H1 (cell line): ENCODE results near the gene PDE1C. TPM values are rescaled to one million over a fixed set of nuclear protein-coding genes. Genes with fewer than 3 reads are reported as not detected.

Source experiments
- CTCF ChIA-PET: fragments of 300-600 bp; sonication (Branson Sonifier 250); formaldehyde crosslinking; loops from one replicate; lab custom pipeline; 2021; ENCODE audit not compliant: partially characterized antibody; lab: Charles Lee
- POLR2A ChIA-PET: fragments of 300-600 bp; sonication (Branson Sonifier 250); formaldehyde crosslinking; loops from one replicate; lab custom pipeline; 2021; ENCODE audit warnings: inconsistent platforms; ENCODE audit not compliant: partially characterized antibody; lab: Charles Lee
- DNase-seq, 2 experiments: peaks; one replicate each; pipeline versions ENCODE4 v3.0.0 to v3.0.0-alpha.2; 2010 to 2022; ENCODE audit warnings: low spot score in 2 of 2, low read depth in 1 of 2, mixed read lengths in 1 of 2
- FAIRE-seq: peaks from 2 replicates; lab custom pipeline; 2011; peaks lifted over from hg19 to GRCh38; lab: Jason Lieb, UNC
- H2AFZ ChIP-seq: 2 replicates; pipeline ENCODE4 v1.8.1; 2012; ENCODE audit warnings: low read length, inconsistent platforms
- H2AK5ac ChIP-seq: 2 replicates; pipeline ENCODE4 v1.6.1; 2013; ENCODE audit warnings: low read depth, low read length
- H2BK120ac ChIP-seq: replicated peaks from 2 replicates; pipeline ENCODE3; 2013; ENCODE audit warnings: low read depth, low read length, inconsistent platforms
- H2BK12ac ChIP-seq: 2 replicates; pipeline ENCODE4 v1.6.1; 2013; ENCODE audit warnings: low read depth, low read length
- H2BK15ac ChIP-seq: 2 replicates; pipeline ENCODE4 v1.6.1; 2013; ENCODE audit warnings: low read length
- H2BK20ac ChIP-seq: 2 replicates; pipeline ENCODE4 v1.6.1; 2013; ENCODE audit warnings: low read length
- H2BK5ac ChIP-seq: 2 replicates; pipeline ENCODE4 v1.6.1; 2013; ENCODE audit warnings: low read depth, low read length
- H3K14ac ChIP-seq: 2 replicates; pipeline ENCODE4 v1.6.1; 2013; ENCODE audit warnings: inconsistent platforms; ENCODE audit not compliant: insufficient read length
- H3K18ac ChIP-seq: 2 replicates; pipeline ENCODE4 v1.6.1; 2013; ENCODE audit warnings: low read length; ENCODE audit errors: extremely low read depth
- H3K23ac ChIP-seq: 2 replicates; pipeline ENCODE4 v1.6.1; 2013; ENCODE audit warnings: inconsistent platforms; ENCODE audit not compliant: insufficient read length
- H3K23me2 ChIP-seq: 2 replicates; pipeline ENCODE4 v1.6.1; 2013; ENCODE audit warnings: low read depth, low read length
- H3K27ac ChIP-seq: 2 replicates; pipeline ENCODE4 v1.6.1; 2011; ENCODE audit warnings: low read depth, low read length, inconsistent platforms
- H3K27me3 ChIP-seq, 4 experiments: replicated peaks in 1 of 4; 1 replicate in 1 of 4; 2 replicates in 3 of 4; pipeline versions ENCODE4 v1.6.1 to v1.8.1; 2011 to 2013; ENCODE audit warnings: low read length in 3 of 4, mild to moderate bottlenecking in 3 of 4, inconsistent platforms in 2 of 4, mixed read lengths in 2 of 4, moderate library complexity in 1 of 4; ENCODE audit not compliant: control insufficient read depth in 3 of 4, insufficient read depth in 3 of 4; ENCODE audit errors: extremely low read depth in 1 of 4
- H3K36me3 ChIP-seq, 4 experiments: 2 replicates each; pipeline versions ENCODE4 v1.6.1 to v1.8.1; 2011 to 2013; ENCODE audit warnings: mild to moderate bottlenecking in 4 of 4, low read length in 3 of 4, moderate library complexity in 2 of 4, control low read depth in 1 of 4, inconsistent platforms in 1 of 4; ENCODE audit not compliant: insufficient read depth in 4 of 4, control insufficient read depth in 2 of 4
- H3K4ac ChIP-seq: replicated peaks from 2 replicates; pipeline ENCODE3; 2013; ENCODE audit warnings: low read length, low read depth, mixed read lengths, inconsistent platforms; ENCODE audit not compliant: insufficient read length
- H3K4me1 ChIP-seq, 4 experiments: replicated peaks in 1 of 4; 1 replicate in 1 of 4; 2 replicates in 3 of 4; pipeline versions ENCODE4 v1.6.1 to v1.8.1; 2011 to 2013; ENCODE audit warnings: low read length in 3 of 4, inconsistent platforms in 2 of 4, mixed read lengths in 1 of 4; ENCODE audit not compliant: insufficient read depth in 4 of 4, control insufficient read depth in 3 of 4
- H3K4me2 ChIP-seq, 2 experiments: 2 replicates each; pipeline versions ENCODE4 v1.6.1 to v1.8.1; 2011 to 2013; ENCODE audit warnings: low read depth in 2 of 2, low read length in 2 of 2, control low read depth in 1 of 2, inconsistent platforms in 1 of 2, mild to moderate bottlenecking in 1 of 2; ENCODE audit not compliant: insufficient read depth in 1 of 2
- H3K4me3 ChIP-seq, 4 experiments: fragments of 200-600, 300-600 bp in 1 of 4; sonication (generic), shearing (Covaris generic), sonication (Bioruptor Twin) in 1 of 4; 2 replicates each; pipeline versions ENCODE4 v1.5.1 to v1.8.1; 2011 to 2016; ENCODE audit warnings: low read length in 4 of 4, low read depth in 3 of 4, control low read depth in 2 of 4, inconsistent platforms in 2 of 4, mild to moderate bottlenecking in 2 of 4, mixed read lengths in 1 of 4, moderate library complexity in 1 of 4; ENCODE audit not compliant: insufficient read depth in 2 of 4; ENCODE audit errors: extremely low read depth in 1 of 4
- H3K56ac ChIP-seq: replicated peaks from 2 replicates; pipeline ENCODE3; 2013; ENCODE audit warnings: low read depth, mild to moderate bottlenecking, mixed read lengths, low read length, inconsistent platforms; ENCODE audit not compliant: insufficient read length
- H3K79me1 ChIP-seq: 2 replicates; pipeline ENCODE4 v1.6.1; 2013; ENCODE audit warnings: low read depth, low read length, control low read depth
- H3K79me2 ChIP-seq, 2 experiments: 2 replicates each; pipeline versions ENCODE4 v1.6.1 to v1.8.1; 2012 to 2013; ENCODE audit warnings: low read length in 2 of 2, mild to moderate bottlenecking in 2 of 2, inconsistent platforms in 1 of 2; ENCODE audit not compliant: insufficient read depth in 2 of 2, control insufficient read depth in 1 of 2
- H3K9ac ChIP-seq, 4 experiments: replicated peaks in 1 of 4; 1 replicate in 1 of 4; 2 replicates in 3 of 4; pipeline versions ENCODE4 v1.6.1 to v1.8.1; 2011 to 2013; ENCODE audit warnings: low read depth in 3 of 4, low read length in 3 of 4, control low read depth in 2 of 4, mild to moderate bottlenecking in 2 of 4, moderate library complexity in 2 of 4, inconsistent platforms in 1 of 4; ENCODE audit errors: extremely low read depth in 1 of 4
- H3K9me3 ChIP-seq, 2 experiments: 2 replicates each; pipeline versions ENCODE4 v1.6.1 to v1.8.1; 2012 to 2013; ENCODE audit warnings: mild to moderate bottlenecking in 2 of 2, moderate library complexity in 2 of 2, control low read depth in 1 of 2, inconsistent platforms in 1 of 2, low read depth in 1 of 2, low read length in 1 of 2, mixed read lengths in 1 of 2; ENCODE audit not compliant: insufficient read depth in 2 of 2
- H4K20me1 ChIP-seq, 2 experiments: replicated peaks in 1 of 2; 2 replicates each; pipeline versions ENCODE3 to v1.8.1; 2011 to 2013; ENCODE audit warnings: inconsistent platforms in 2 of 2, low read length in 2 of 2, mild to moderate bottlenecking in 1 of 2; ENCODE audit not compliant: insufficient read depth in 2 of 2, control insufficient read depth in 1 of 2
- H4K5ac ChIP-seq: 2 replicates; pipeline ENCODE4 v1.6.1; 2013; ENCODE audit warnings: low read length, low read depth, mixed read lengths, inconsistent platforms; ENCODE audit not compliant: insufficient read length
- H4K8ac ChIP-seq: 2 replicates; pipeline ENCODE4 v1.8.0; 2013; ENCODE audit warnings: mild to moderate bottlenecking, moderate library complexity, low read length, inconsistent platforms; ENCODE audit not compliant: insufficient read depth; ENCODE audit errors: extremely low read depth
- H4K91ac ChIP-seq: replicated peaks from 2 replicates; pipeline ENCODE3; 2013; ENCODE audit warnings: low read length, mixed read lengths, inconsistent platforms; ENCODE audit not compliant: insufficient read length
- ASH2L ChIP-seq: fragments of 200-600, 300-600 bp; sonication (generic); IDR thresholded peaks from one replicate; pipeline ENCODE4 v1.7.1; 2017; ENCODE audit warnings: low read length
- CBX5 ChIP-seq: fragments of 300-800, 300-1000 bp; sonication (generic); IDR thresholded peaks from 2 replicates; pipeline ENCODE4 v1.7.1; 2016; ENCODE audit warnings: antibody characterized with exemption, low read length, low read depth
- JUND ChIP-seq: IDR thresholded peaks from 2 replicates; pipeline ENCODE4 v1.6.1; 2011; ENCODE audit warnings: mild to moderate bottlenecking, improper control_type of control experiment, low read length
- KDM4A ChIP-seq: IDR thresholded peaks from one replicate; pipeline ENCODE4 v1.7.1; 2012; ENCODE audit warnings: low read depth, mild to moderate bottlenecking, moderate library complexity, low read length, inconsistent platforms; ENCODE audit not compliant: severe bottlenecking
- SIN3A ChIP-seq, 2 experiments: IDR thresholded peaks in 1 of 2; conservative IDR thresholded peaks in 1 of 2; 2 replicates each; pipeline ENCODE4 v1.6.1; 2011 to 2012; ENCODE audit warnings: low read length in 2 of 2, improper control_type of control experiment in 1 of 2, low read depth in 1 of 2, mild to moderate bottlenecking in 1 of 2
- WGBS, 2 experiments: shearing (Covaris generic) in 1 of 2; methylation state at CpG; one replicate each; pipeline versions ENCODE4 v1.1.6 to v1.1.7; 2013 to 2015; ENCODE audit warnings: low lambda C conversion rate in 2 of 2, mixed read lengths in 2 of 2, inconsistent platforms in 1 of 2, low coverage in 1 of 2, missing lambda C conversion rate in 1 of 2; ENCODE audit not compliant: insufficient replicate concordance in 2 of 2, insufficient coverage in 1 of 2, insufficient read length in 1 of 2; ENCODE audit errors: extremely low coverage in 1 of 2, missing lambda C conversion rate in 1 of 2; 5-methylcytosine and 5-hydroxymethylcytosine counted together
- polyA plus RNA-seq, 7 experiments: library from polyadenylated mRNA; depleted of rRNA in 3 of 7; stranded (reverse) in 5 of 7; unstranded in 2 of 7; fragments of >200 nt in 5 of 7; fragments of 200-250 nt in 2 of 7; gene quantifications; 1 replicate in 5 of 7; 2 replicates in 1 of 7; 4 replicates in 1 of 7; pipeline versions ENCODE4 v1.2.1 to v1.2.3, GENCODE V29; 2011 to 2013; ENCODE audit warnings: missing spikeins in 2 of 7, mixed read lengths in 2 of 7
- total RNA-seq: library from RNA; stranded (reverse); fragmentation: NEBNext Ultra II Directional; extraction: Animal tissue kit (Norgen Biotek cat#: 25700); gene quantifications from 2 replicates; pipeline ENCODE4 v1.2.1, GENCODE V29; 2021
- TF ChIP-seq, protein P1 (sequence below): IDR thresholded peaks from 2 replicates; pipeline ENCODE4 v1.6.1; 2012; ENCODE audit warnings: inconsistent platforms

The PDE1C gene
- total and polyA plus RNA-seq, 2 of the 8 experiments (the other 6 are each of a cell fraction or from before 2014, with no cell fraction given), result 0.11 to 1.1 TPM

DNA sequence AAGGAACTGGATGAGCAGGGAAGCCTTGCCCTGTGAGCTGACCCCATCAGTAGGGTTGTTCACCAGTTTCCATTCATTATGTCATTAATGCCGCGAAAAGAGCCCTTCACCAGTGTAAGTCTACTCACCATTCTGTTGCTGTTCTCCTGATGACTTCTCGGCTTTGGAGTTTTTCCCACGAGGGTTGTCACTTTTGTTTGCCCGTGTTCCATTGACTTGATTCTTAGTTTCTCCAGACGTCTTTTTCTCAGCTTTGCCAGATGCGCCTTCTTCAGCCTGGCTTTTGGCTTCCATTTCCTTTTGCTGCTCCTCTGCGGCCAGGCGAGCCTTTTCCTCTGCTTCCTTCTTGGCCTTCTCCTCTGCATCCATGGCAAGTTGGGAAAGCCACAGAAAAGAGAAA lies 254.4 kb downstream of the PDE1C start:
- no peaks in the 10 kb centered on the region for H3K79me1 ChIP-seq
- H3K4me2 ChIP-seq, result no peak overlapping the region
- no peaks in the 10 kb centered on the region for H4K20me1 ChIP-seq
- H3K4me3 ChIP-seq, result no peak overlapping the region
- CTCF ChIA-PET, result interaction anchor here (0.7 to 5.2 kb wide), 14 partner anchors 9 to 389 kb away, joined by 3 to 41 read pairs (median 8); no protein-coding TSS in a partner anchor
- H3K79me2 ChIP-seq, result no peaks in the 10 kb centered on the region
- H4K5ac ChIP-seq, result no peak overlapping the region
- H3K9me3 ChIP-seq, result no peaks in the 10 kb centered on the region
- H2BK20ac ChIP-seq, result no peak overlapping the region
- H3K36me3 ChIP-seq, result no peaks in the 10 kb centered on the region
- H2BK15ac ChIP-seq, result no peak overlapping the region
- no peak overlapping the region for H3K56ac ChIP-seq
- no peak overlapping the region for H2BK12ac ChIP-seq
- no peak overlapping the region for H2BK5ac ChIP-seq
- FAIRE-seq (no peak), DNase-seq (no peak)
- no peak overlapping the region for H3K14ac ChIP-seq
- WGBS, 2 experiments, result 91% methylated on average over 9 of the region's 9 CpGs; no CpG with 5 or more reads in 1 of the 2 experiments
- POLR2A ChIA-PET, result no interaction called here
- H3K27me3 ChIP-seq, result no peaks in the 10 kb centered on the region
- no peak overlapping the region for H2AFZ ChIP-seq
- H3K18ac ChIP-seq, result no peak overlapping the region
- no peak overlapping the region for H2AK5ac ChIP-seq
- H3K27ac ChIP-seq, result no peak overlapping the region
- H4K8ac ChIP-seq, result no peak overlapping the region
- H3K4ac ChIP-seq, result no peak overlapping the region
- no peaks in the 10 kb centered on the region; a peak in 1 of 7 replicates for H3K4me1 ChIP-seq
- H3K23ac ChIP-seq, result no peak overlapping the region
- H3K9ac ChIP-seq, result no peak overlapping the region
- TF ChIP-seq ASH2L (no peak), CBX5 (no peak), KDM4A (no peak), JUND (no peak), SIN3A (conservative IDR thresholded peaks at IDR 0.05 in 1 of 2, IDR thresholded peaks at IDR 0.05 in 1 of 2; ENCODE audit: low read depth in 1 of 2, low read length in 2 of 2) (no peak)
- TF ChIP-seq, protein P1, sequence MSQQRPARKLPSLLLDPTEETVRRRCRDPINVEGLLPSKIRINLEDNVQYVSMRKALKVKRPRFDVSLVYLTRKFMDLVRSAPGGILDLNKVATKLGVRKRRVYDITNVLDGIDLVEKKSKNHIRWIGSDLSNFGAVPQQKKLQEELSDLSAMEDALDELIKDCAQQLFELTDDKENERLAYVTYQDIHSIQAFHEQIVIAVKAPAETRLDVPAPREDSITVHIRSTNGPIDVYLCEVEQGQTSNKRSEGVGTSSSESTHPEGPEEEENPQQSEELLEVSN, result no peak
- no peaks in the 10 kb centered on the region for H3K23me2 ChIP-seq
- no peak overlapping the region for H4K91ac ChIP-seq
- H2BK120ac ChIP-seq, result no peak overlapping the region
